GM18507 (cell line): ENCODE measurements around the gene C20orf96.

ENCODE experiments used
- DNase-seq: peaks from one replicate; pipeline ENCODE4 v3.0.0; 2011; ENCODE audit warnings: low read depth; ENCODE audit not compliant: insufficient read length; ENCODE audit errors: extremely low spot score
- FAIRE-seq: peaks from 2 replicates; lab custom pipeline; 2011; peaks lifted over from hg19 to GRCh38; lab: Jason Lieb, UNC

Gene C20orf96

GRCh38 chr20:288956-289692 lies 1.4 kb downstream of the C20orf96 start:
- FAIRE-seq (no peak), DNase-seq (no peak)

DNA sequence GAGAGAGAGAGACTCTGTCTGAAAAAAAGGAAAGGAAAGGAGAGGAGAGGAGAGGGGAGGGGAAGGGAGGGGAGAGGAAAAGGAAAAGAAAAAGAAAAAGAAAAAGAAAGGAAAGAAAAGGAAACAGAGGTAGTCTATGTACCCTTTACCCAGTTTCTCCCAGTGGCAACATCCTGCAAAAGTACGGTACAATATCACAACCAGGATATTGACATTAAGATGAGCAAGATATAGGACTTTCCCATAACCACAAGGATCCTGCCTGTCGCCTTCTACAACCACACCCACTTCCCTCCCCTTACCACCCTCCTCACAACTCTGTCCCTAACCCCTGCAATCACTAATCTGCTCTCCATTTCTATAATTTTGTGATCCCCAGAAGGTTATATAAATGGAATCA lies 4.0 kb downstream of the C20orf96 start:
- FAIRE-seq: no peak
- no peak for DNase-seq

DNA sequence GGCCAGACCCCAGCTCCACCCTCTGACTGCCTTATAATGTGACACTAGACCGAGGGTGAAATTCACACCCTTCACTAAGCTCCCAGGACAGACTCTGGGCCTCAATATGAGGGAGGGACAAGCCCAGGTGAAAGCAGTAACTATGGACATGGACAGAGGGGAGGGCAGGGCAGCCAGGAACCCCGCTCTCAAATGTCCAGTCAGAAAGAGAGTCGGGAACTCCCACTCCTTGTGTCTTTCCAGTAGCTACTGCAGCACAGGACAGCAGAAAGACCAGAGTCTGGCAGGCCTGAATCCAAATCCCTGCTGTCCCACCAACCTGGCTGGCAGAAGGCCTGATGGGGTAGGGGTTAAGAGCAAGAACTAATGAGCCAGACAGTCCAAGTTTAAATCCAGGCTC lies 6.4 kb downstream of the C20orf96 start:
- FAIRE-seq: no peak

DNA sequence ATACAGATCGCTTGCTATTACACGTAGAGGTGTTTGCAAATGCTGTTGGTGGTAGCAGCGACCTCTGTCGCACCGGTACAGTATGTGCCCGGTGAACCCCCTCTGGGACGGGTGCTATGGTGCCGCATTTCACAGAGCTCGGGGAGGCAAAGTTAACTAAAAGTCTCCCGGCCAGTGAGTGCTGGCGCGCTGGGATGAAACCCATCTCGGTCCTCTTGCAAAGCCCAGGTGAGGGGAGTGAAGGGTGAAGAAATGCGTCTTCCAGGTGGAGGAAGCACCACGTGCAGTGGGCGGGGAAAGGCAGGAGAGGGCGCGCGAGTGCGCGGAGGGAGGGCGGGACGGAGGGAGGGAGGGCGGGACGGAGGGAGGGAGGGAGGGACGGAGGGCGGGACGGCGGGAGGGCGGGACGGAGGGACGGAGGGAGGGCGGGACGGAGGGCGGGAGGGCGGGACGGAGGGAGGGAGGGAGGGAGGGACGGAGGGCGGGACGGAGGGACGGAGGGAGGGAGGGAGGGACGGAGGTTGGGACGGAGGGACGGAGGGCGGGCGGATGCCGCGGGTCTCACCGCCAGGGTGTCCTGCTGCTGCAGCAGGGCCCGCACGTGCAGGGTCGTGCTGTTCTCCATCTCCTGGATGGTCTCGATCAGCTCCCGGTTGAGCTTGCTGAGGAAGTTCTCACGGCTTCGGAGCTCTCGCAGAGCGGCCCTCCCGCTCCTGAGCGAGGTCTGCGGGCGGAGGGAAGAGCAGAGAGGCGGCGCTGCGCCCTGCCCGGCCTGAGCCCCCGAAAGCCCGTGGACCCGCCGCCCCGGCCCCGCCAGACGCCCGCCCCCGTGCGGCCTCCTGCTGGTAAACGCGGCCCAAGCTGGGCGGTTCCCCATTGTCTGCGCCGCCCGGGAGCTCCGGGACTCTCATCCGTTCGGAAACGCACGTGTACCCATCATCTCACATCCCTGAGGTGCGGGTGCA lies 11.7 kb downstream of the C20orf96 start:
- no peak for DNase-seq
- FAIRE-seq: no peak

More for the DNA sequence above, 6.4 kb downstream of the C20orf96 start:
- no peak for DNase-seq

- FAIRE-seq (no peak), DNase-seq (no peak)
Observed at GRCh38 chr20:278181-278580, 12.4 kb downstream of the C20orf96 start.

DNA sequence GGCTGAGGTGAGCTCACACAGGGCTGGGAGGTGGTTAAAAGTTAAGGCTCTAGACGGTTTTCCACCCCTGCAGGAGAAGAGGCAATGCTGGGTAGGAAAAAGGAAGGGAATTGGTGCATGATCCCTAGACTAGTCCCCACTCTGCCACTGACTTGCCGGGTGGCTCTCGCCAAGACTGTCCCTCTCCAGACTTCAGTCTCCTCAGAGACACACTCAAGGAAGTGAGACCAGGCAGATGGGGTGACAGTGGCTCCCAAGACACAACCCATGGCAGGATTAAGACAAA lies 13.1 kb downstream of the C20orf96 start:
- DNase-seq: no peak
- FAIRE-seq: no peak

GRCh38 chr20:276620-277495 lies 13.7 kb downstream of the C20orf96 start:
- DNase-seq (no peak), FAIRE-seq (no peak)

GRCh38 chr20:275791-276190 lies 14.8 kb downstream of the C20orf96 start:
- FAIRE-seq (no peak), DNase-seq (no peak)

DNA sequence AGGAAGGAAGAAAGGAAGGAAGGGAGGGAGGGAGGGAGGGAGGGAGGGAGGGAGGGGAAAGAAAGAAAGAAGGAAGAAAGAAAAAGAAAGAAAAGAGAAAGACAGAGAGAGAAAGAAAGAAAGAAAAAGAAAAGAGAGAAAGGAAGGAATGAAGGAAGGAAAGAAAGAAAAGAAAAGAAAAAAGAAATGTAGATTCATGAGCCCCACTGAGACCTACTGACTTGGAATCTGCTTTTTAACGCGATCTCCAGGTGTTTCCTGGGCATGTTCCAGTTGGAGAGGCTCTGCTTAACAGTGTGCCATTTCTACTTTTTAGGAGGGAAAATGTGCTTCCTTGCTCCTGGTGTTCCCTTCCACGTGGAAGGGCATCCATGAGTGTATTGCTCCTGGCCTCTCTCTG lies 16.7 kb downstream of the C20orf96 start:
- no peak for FAIRE-seq
- no peak for DNase-seq

DNA sequence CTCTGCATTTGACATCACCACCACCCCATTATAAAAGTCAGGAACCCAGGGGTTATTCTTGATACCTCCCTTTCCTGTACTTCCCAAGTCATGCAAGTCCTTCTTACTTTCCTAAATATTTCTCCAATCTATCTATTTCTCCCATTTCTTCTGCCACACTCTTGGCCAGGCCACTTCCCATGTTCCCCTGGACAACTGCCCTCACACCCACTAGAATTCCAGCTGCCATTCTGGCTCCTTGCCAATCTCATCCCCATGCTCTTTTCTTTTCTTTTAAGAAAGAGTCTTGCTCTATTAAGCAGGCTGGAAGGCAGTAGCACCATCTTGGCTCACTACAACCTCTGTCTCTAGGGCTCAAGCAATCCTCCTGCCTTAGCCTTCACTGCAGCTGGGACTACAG lies 17.8 kb downstream of the C20orf96 start:
- no peak for DNase-seq
- FAIRE-seq: no peak

- DNase-seq (no peak), FAIRE-seq (no peak)
Observed at GRCh38 chr20:271528-271927, 19.0 kb downstream of the C20orf96 start.

- DNase-seq: no peak
- no peak for FAIRE-seq
Observed at GRCh38 chr20:271069-271468, 19.5 kb downstream of the C20orf96 start.

GRCh38 chr20:270517-270916 lies 20.0 kb downstream of the C20orf96 start:
- no peak for DNase-seq
- FAIRE-seq: no peak

DNA sequence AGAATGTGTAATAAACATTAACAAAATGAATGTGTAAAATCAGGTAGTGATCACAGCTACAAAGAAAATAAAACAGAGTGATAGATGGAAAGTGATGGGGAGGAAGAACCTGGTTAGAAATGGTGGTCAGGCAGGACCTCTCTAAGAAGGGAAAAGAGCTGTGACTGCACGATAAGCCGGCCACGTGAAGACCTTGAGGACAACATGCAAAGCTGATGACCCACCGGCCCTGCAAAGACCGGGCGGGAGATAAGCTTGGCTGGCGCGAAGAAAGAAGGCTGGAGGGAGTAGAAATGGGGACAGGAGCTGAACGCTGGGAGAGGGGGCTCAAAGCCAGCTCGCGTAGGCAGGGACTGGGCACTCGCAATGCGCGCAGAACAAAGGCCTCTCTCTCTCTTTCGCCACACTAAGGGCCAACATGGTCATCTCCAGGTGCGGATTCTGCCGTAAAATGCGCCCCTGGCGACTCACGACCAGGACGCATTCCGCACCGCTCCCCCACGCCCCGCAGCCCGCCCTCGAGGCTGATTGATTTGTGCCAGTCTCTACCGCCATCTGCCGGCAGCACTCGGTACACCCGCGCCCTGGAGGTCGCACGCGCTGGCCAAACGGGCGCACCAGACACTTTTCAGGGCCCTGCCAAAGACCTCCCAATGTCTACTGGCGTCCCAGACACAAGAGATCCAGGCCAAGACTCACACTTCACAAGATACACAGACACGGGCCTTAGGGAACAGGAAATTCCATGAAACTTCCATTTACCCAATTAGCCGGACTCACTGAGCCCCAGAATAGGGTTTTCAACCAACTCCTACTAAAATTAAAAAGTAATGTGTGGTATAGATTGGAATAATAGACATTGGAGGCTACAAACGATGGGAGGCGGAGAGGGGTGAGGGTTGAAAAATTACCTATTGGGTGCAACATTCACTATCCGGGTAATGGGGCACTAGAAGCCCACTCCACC lies 23.7 kb downstream of the C20orf96 start:
- FAIRE-seq: peak; percentile 89
- peak; percentile 88 for DNase-seq

GRCh38 chr20:263701-264100 lies 26.8 kb downstream of the C20orf96 start:
- DNase-seq (no peak), FAIRE-seq (no peak)

- no peak for FAIRE-seq
- no peak for DNase-seq
Observed at GRCh38 chr20:259981-260380, 30.6 kb downstream of the C20orf96 start.

DNA sequence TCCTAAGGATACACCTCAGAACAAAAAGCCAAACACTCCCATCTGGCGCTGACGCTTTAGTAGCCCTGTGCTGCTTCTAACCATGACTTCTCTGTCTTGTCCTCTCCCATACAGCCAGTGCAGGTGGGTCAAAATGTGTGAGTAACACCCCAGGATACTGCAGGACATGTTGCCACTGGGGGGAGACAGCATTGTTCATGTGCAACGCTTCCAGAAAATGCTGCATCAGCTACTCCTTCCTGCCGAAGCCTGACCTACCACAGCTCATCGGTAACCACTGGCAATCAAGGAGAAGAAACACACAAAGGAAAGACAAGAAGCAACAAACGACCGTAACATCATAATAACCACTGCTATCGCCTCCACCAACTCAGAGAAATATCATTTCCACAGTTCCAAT lies 31.6 kb downstream of the C20orf96 start:
- FAIRE-seq (no peak), DNase-seq (no peak)

GRCh38 chr20:258269-258858 lies 32.2 kb downstream of the C20orf96 start:
- FAIRE-seq: no peak

GRCh38 chr20:257419-257818 lies 33.1 kb downstream of the C20orf96 start, which contains the start of gene DEFB132:
Gene DEFB132, plus strand, starts transcription at chr20:257724. Its CDS starts 55 bp downstream, at chr20:257779.
- FAIRE-seq (no peak), DNase-seq (no peak)

More at GRCh38 chr20:258269-258858, 32.2 kb downstream of the C20orf96 start:
- DNase-seq: no peak
